ENCODE measurements around the gene TK2. TPM values are rescaled to one million over a fixed set of nuclear protein-coding genes. Genes with fewer than 3 reads are reported as not detected.
A peak's percentile ranks its signal among the peaks of the same experiment; 100 is the strongest.

TK2 gene
- total and polyA plus RNA-seq, 7 experiments from 2014 or later: 3.5 to 19.8 (median 6.4) TPM

GRCh38 chr16:66473654-66474519 lies 76.0 kb downstream of the TK2 start:
- CTCF ChIA-PET: interaction anchor here (0.9 to 3.5 kb wide), 4 partner anchors 9 to 115 kb away, joined by 3 to 15 read pairs (median 4); no protein-coding TSS in a partner anchor
- no peak for ATAC-seq
- no peaks in the 10 kb centered on the region for H3K27me3 ChIP-seq (ENCODE audit: control insufficient read depth in 2 of 2, insufficient read depth in 2 of 2, low read length in 2 of 2)
- Mint-ChIP-seq H3K36me3 (no peaks in the 10 kb centered on the region), H3K27ac (peak overlapping the region in 8 of 9 donors; percentile 32 to 91 (median 73)), H3K4me3 (peak overlapping the region in 1 of 10 donors; percentile 21), H3K4me1 (peaks cover 13 to 32% (median 28%) of the 10 kb centered on the region in 7 donors), H3K9me3 (peaks cover 0 to 2% (median 0%) of the 10 kb centered on the region in 11 donors), H3K27me3 (peaks cover 0 to 11% (median 0%) of the 10 kb centered on the region in 5 donors)
- POLR2A ChIA-PET: interaction anchor here (1.4 to 1.7 kb wide), 2 partner anchors 67 to 79 kb away, joined by 4 to 5 read pairs; partner anchors contain the start of gene CKLF
- H3K4me1 ChIP-seq (ENCODE audit: control insufficient read depth in 2 of 2, insufficient read depth in 2 of 2, low read length in 2 of 2): peaks cover 17 to 20% of the 10 kb centered on the region in 2 donors
- no peak for DNase-seq
- H3K36me3 ChIP-seq (ENCODE audit: control insufficient read depth in 2 of 3, insufficient read depth in 3 of 3, low read length in 3 of 3): no peaks in the 10 kb centered on the region
- intact Hi-C loops (cut with micrococcal nuclease): loop anchor here in 1 of 2 donors (1.0 kb wide), 1 partner anchor 66 kb away; no protein-coding TSS in a partner anchor
- no peaks in the 10 kb centered on the region for H3K9me3 ChIP-seq (ENCODE audit: control insufficient read depth in 2 of 3, low read length in 3 of 3)
- H3K4me3 ChIP-seq (ENCODE audit: low read length): no peak overlapping the region
- H3K27ac ChIP-seq (ENCODE audit: low read depth, low read length): peak overlapping the region; percentile 15

GRCh38 chr16:66473051-66473571 lies 76.8 kb downstream of the TK2 start:
- Histone ChIP-seq H3K4me1 (ENCODE audit: control insufficient read depth in 2 of 2, insufficient read depth in 2 of 2, low read length in 2 of 2) (peaks cover 13 to 16% of the 10 kb centered on the region in 2 donors), H3K4me3 (ENCODE audit: low read length) (no peak overlapping the region), H3K36me3 (ENCODE audit: control insufficient read depth in 2 of 3, insufficient read depth in 3 of 3, low read length in 3 of 3) (no peaks in the 10 kb centered on the region), H3K27me3 (ENCODE audit: control insufficient read depth in 2 of 2, insufficient read depth in 2 of 2, low read length in 2 of 2) (no peaks in the 10 kb centered on the region), H3K27ac (ENCODE audit: low read depth, low read length) (no peak overlapping the region), H3K9me3 (ENCODE audit: control insufficient read depth in 2 of 3, low read length in 3 of 3) (no peaks in the 10 kb centered on the region)
- Mint-ChIP-seq H3K27ac (peak overlapping the region in 1 of 9 donors; percentile 20), H3K4me1 (peaks cover 13 to 24% (median 22%) of the 10 kb centered on the region in 7 donors), H3K27me3 (peaks cover 0 to 13% (median 0%) of the 10 kb centered on the region in 5 donors), H3K36me3 (no peaks in the 10 kb centered on the region), H3K4me3 (no peak overlapping the region), H3K9me3 (peaks cover 0 to 2% (median 0%) of the 10 kb centered on the region in 11 donors)
- ATAC-seq (no peak), DNase-seq (no peak)
- ChIA-PET POLR2A (interaction anchor here (1.7 kb wide), 1 partner anchor 79 kb away, joined by 4 read pairs; the partner anchor contains the start of gene CKLF), CTCF (interaction anchor here (0.9 kb wide), 1 partner anchor 10 kb away, joined by 3 read pairs; no protein-coding TSS in a partner anchor)
- intact Hi-C loops (cut with micrococcal nuclease): no loop called here

GRCh38 chr16:66471716-66472393 lies 78.1 kb downstream of the TK2 start:
- ChIA-PET CTCF (interaction anchor here (1.0 kb wide), 1 partner anchor 66 kb away, joined by 3 read pairs; no protein-coding TSS in a partner anchor), POLR2A (no interaction called here)
- H3K9me3 ChIP-seq (ENCODE audit: control insufficient read depth in 2 of 3, low read length in 3 of 3): no peaks in the 10 kb centered on the region
- no peak overlapping the region for H3K4me3 Mint-ChIP-seq
- no peak overlapping the region for H3K4me3 ChIP-seq (ENCODE audit: low read length)
- H3K36me3 Mint-ChIP-seq: no peaks in the 10 kb centered on the region
- peak overlapping the region in 1 of 9 donors; percentile 43 for H3K27ac Mint-ChIP-seq
- H3K9me3 Mint-ChIP-seq: peaks cover 0 to 2% (median 0%) of the 10 kb centered on the region in 11 donors
- no peak overlapping the region for H3K27ac ChIP-seq (ENCODE audit: low read depth, low read length)
- peaks cover 0 to 19% (median 4%) of the 10 kb centered on the region in 5 donors for H3K27me3 Mint-ChIP-seq
- no peaks in the 10 kb centered on the region for H3K27me3 ChIP-seq (ENCODE audit: control insufficient read depth in 2 of 2, insufficient read depth in 2 of 2, low read length in 2 of 2)
- H3K4me1 Mint-ChIP-seq: peaks cover 13 to 24% (median 20%) of the 10 kb centered on the region in 7 donors
- no peak for DNase-seq
- H3K4me1 ChIP-seq (ENCODE audit: control insufficient read depth in 2 of 2, insufficient read depth in 2 of 2, low read length in 2 of 2): peaks cover 13 to 16% of the 10 kb centered on the region in 2 donors
- H3K36me3 ChIP-seq (ENCODE audit: control insufficient read depth in 2 of 3, insufficient read depth in 3 of 3, low read length in 3 of 3): no peaks in the 10 kb centered on the region
- ATAC-seq: no peak
- intact Hi-C loops (cut with micrococcal nuclease): no loop called here

GRCh38 chr16:66471264-66471663 lies 78.7 kb downstream of the TK2 start:
- Mint-ChIP-seq H3K4me1 (peaks cover 13 to 24% (median 19%) of the 10 kb centered on the region in 7 donors), H3K36me3 (peaks cover 0 to 2% (median 0%) of the 10 kb centered on the region in 5 donors), H3K27me3 (peaks cover 0 to 24% (median 9%) of the 10 kb centered on the region in 5 donors), H3K4me3 (no peak overlapping the region), H3K9me3 (peaks cover 0 to 3% (median 0%) of the 10 kb centered on the region in 11 donors), H3K27ac (no peak overlapping the region)
- Histone ChIP-seq H3K27ac (ENCODE audit: low read depth, low read length) (no peak overlapping the region), H3K27me3 (ENCODE audit: control insufficient read depth in 2 of 2, insufficient read depth in 2 of 2, low read length in 2 of 2) (no peaks in the 10 kb centered on the region), H3K4me3 (ENCODE audit: low read length) (no peak overlapping the region), H3K9me3 (ENCODE audit: control insufficient read depth in 2 of 3, low read length in 3 of 3) (no peaks in the 10 kb centered on the region), H3K4me1 (ENCODE audit: control insufficient read depth in 2 of 2, insufficient read depth in 2 of 2, low read length in 2 of 2) (peaks cover 11 to 16% of the 10 kb centered on the region in 2 donors), H3K36me3 (ENCODE audit: control insufficient read depth in 2 of 3, insufficient read depth in 3 of 3, low read length in 3 of 3) (no peaks in the 10 kb centered on the region)
- ATAC-seq (no peak), DNase-seq (no peak)
- CTCF ChIA-PET: interaction anchor here (0.6 kb wide), 1 partner anchor 90 kb away, joined by 3 read pairs; no protein-coding TSS in a partner anchor
- intact Hi-C loops (cut with micrococcal nuclease): no loop called here
- POLR2A ChIA-PET: no interaction called here

GRCh38 chr16:66470556-66470955 lies 79.4 kb downstream of the TK2 start:
- H3K27me3 ChIP-seq (ENCODE audit: control insufficient read depth in 2 of 2, insufficient read depth in 2 of 2, low read length in 2 of 2): no peaks in the 10 kb centered on the region
- DNase-seq (no peak), ATAC-seq (no peak)
- ChIA-PET CTCF (interaction anchor here (0.6 kb wide), 1 partner anchor 91 kb away, joined by 3 read pairs; no protein-coding TSS in a partner anchor), POLR2A (no interaction called here)
- peaks cover 2 to 28% (median 12%) of the 10 kb centered on the region in 5 donors for H3K27me3 Mint-ChIP-seq
- peaks cover 11 to 16% of the 10 kb centered on the region in 2 donors for H3K4me1 ChIP-seq (ENCODE audit: control insufficient read depth in 2 of 2, insufficient read depth in 2 of 2, low read length in 2 of 2)
- peak overlapping the region in 3 of 9 donors; percentile 15 to 58 (median 37) for H3K27ac Mint-ChIP-seq
- no peak overlapping the region for H3K4me3 ChIP-seq (ENCODE audit: low read length)
- H3K27ac ChIP-seq (ENCODE audit: low read depth, low read length): no peak overlapping the region
- intact Hi-C loops (cut with micrococcal nuclease): no loop called here
- H3K4me3 Mint-ChIP-seq: no peak overlapping the region
- peaks cover 0 to 4% (median 0%) of the 10 kb centered on the region in 5 donors for H3K36me3 Mint-ChIP-seq
- peaks cover 0 to 5% (median 0%) of the 10 kb centered on the region in 11 donors for H3K9me3 Mint-ChIP-seq
- H3K4me1 Mint-ChIP-seq: peaks cover 13 to 20% (median 18%) of the 10 kb centered on the region in 7 donors
- H3K9me3 ChIP-seq (ENCODE audit: control insufficient read depth in 2 of 3, low read length in 3 of 3): no peaks in the 10 kb centered on the region
- no peaks in the 10 kb centered on the region for H3K36me3 ChIP-seq (ENCODE audit: control insufficient read depth in 2 of 3, insufficient read depth in 3 of 3, low read length in 3 of 3)

GRCh38 chr16:66469947-66470546 lies 79.9 kb downstream of the TK2 start:
- POLR2A ChIA-PET: no interaction called here

More at GRCh38 chr16:66469947-66470546, 79.9 kb downstream of the TK2 start:
- no peak overlapping the region for H3K27ac ChIP-seq (ENCODE audit: low read depth, low read length)
- DNase-seq (no peak), ATAC-seq (no peak)
- Mint-ChIP-seq H3K4me3 (no peak overlapping the region), H3K4me1 (peaks cover 13 to 15% (median 15%) of the 10 kb centered on the region in 7 donors), H3K27me3 (peaks cover 4 to 33% (median 12%) of the 10 kb centered on the region in 5 donors), H3K36me3 (peaks cover 0 to 4% (median 0%) of the 10 kb centered on the region in 5 donors), H3K27ac (peak overlapping the region in 3 of 9 donors; percentile 15 to 58 (median 37)), H3K9me3 (peaks cover 0 to 5% (median 0%) of the 10 kb centered on the region in 11 donors)
- H3K9me3 ChIP-seq (ENCODE audit: control insufficient read depth in 2 of 3, low read length in 3 of 3): no peaks in the 10 kb centered on the region
- no peaks in the 10 kb centered on the region for H3K36me3 ChIP-seq (ENCODE audit: control insufficient read depth in 2 of 3, insufficient read depth in 3 of 3, low read length in 3 of 3)
- H3K27me3 ChIP-seq (ENCODE audit: control insufficient read depth in 2 of 2, insufficient read depth in 2 of 2, low read length in 2 of 2): no peaks in the 10 kb centered on the region
- CTCF ChIA-PET: no interaction called here
- peaks cover 10 to 12% of the 10 kb centered on the region in 2 donors for H3K4me1 ChIP-seq (ENCODE audit: control insufficient read depth in 2 of 2, insufficient read depth in 2 of 2, low read length in 2 of 2)
- no peak overlapping the region for H3K4me3 ChIP-seq (ENCODE audit: low read length)
- intact Hi-C loops (cut with micrococcal nuclease): no loop called here

Measured in naive thymus-derived CD4-positive, alpha-beta T cell (primary cell).